OCI-LY1 (cell line): Measurements from ENCODE around the gene FBXL17.

Source experiments
- H2AFZ ChIP-seq: fragments of 200-600 bp; sonication (generic), shearing (Covaris generic); 2 replicates; pipeline ENCODE4 v1.6.0; 2014; ENCODE audit warnings: antibody characterized with exemption, mild to moderate bottlenecking, low read length
- H3F3A ChIP-seq: fragments of 200-600 bp; sonication (generic), shearing (Covaris generic); 2 replicates; pipeline ENCODE4 v1.6.0; 2014; ENCODE audit warnings: mild to moderate bottlenecking, antibody characterized with exemption, low read length, moderate library complexity; ENCODE audit not compliant: insufficient read depth
- H3K27ac ChIP-seq: fragments of 200-600 bp; sonication (generic); 2 replicates; pipeline ENCODE4 v1.5.1; 2014; ENCODE audit warnings: low read length, mixed run types, mild to moderate bottlenecking, low read depth; ENCODE audit not compliant: poor library complexity, severe bottlenecking
- H3K27me3 ChIP-seq: fragments of 200-600 bp; sonication (generic); 2 replicates; pipeline ENCODE4 v1.6.0; 2014; ENCODE audit warnings: antibody characterized with exemption, mild to moderate bottlenecking, low read length, moderate library complexity; ENCODE audit not compliant: insufficient read depth
- H3K36me3 ChIP-seq: fragments of 200-600 bp; sonication (generic); 2 replicates; pipeline ENCODE4 v1.6.1; 2014; ENCODE audit warnings: mild to moderate bottlenecking, antibody characterized with exemption, low read length, moderate library complexity, mixed read lengths; ENCODE audit not compliant: insufficient read depth
- H3K4me1 ChIP-seq: fragments of 200-600 bp; sonication (generic); 2 replicates; pipeline ENCODE4 v1.5.1; 2014; ENCODE audit warnings: mild to moderate bottlenecking, low read length, moderate library complexity; ENCODE audit not compliant: insufficient read depth, severe bottlenecking
- H3K4me2 ChIP-seq: fragments of 200-600 bp; sonication (generic), shearing (Covaris generic); 2 replicates; pipeline ENCODE4 v1.6.1; 2014; ENCODE audit warnings: low read length
- H3K4me3 ChIP-seq: fragments of 200-600 bp; sonication (generic); 2 replicates; pipeline ENCODE4 v1.5.1; 2014; ENCODE audit warnings: low read length, low read depth, mild to moderate bottlenecking, mixed read lengths; ENCODE audit not compliant: poor library complexity, severe bottlenecking
- H3K79me2 ChIP-seq: fragments of 200-600 bp; shearing (Covaris generic); 2 replicates; pipeline ENCODE4 v1.6.1; 2016; ENCODE audit warnings: mixed run types, low read length, mixed read lengths; ENCODE audit not compliant: insufficient read depth
- H3K9ac ChIP-seq: fragments of 200-600 bp; sonication (generic), shearing (Covaris generic); 2 replicates; pipeline ENCODE4 v1.6.1; 2014; ENCODE audit warnings: mild to moderate bottlenecking, low read length, mixed read lengths
- H3K9me2 ChIP-seq: fragments of 200-600 bp; sonication (generic), shearing (Covaris generic); 2 replicates; pipeline ENCODE4 v1.6.1; 2014; ENCODE audit warnings: low read depth, mild to moderate bottlenecking, low read length, mixed read lengths
- H3K9me3 ChIP-seq: fragments of 200-600 bp; shearing (Covaris generic); 2 replicates; pipeline ENCODE4 v1.6.1; 2014; ENCODE audit warnings: low read length, mixed read lengths
- H4K20me1 ChIP-seq: fragments of 200-600 bp; sonication (generic), shearing (Covaris generic); 2 replicates; pipeline ENCODE4 v1.6.0; 2016; ENCODE audit warnings: mild to moderate bottlenecking, low read length; ENCODE audit not compliant: insufficient read depth
- EZH2 ChIP-seq: fragments of 200-600 bp; sonication (generic), shearing (Covaris generic); IDR thresholded peaks from 2 replicates; pipeline ENCODE4 v1.8.0; 2017; ENCODE audit warnings: borderline replicate concordance, mixed run types, mild to moderate bottlenecking, antibody characterized with exemption, low read length, moderate library complexity, mixed read lengths
- TF ChIP-seq, protein P1 (sequence below): fragments of 200-600 bp; sonication (generic), shearing (Covaris generic); IDR thresholded peaks from 2 replicates; pipeline ENCODE4 v1.5.1; 2017; ENCODE audit warnings: mild to moderate bottlenecking, antibody characterized with exemption, low read length, moderate library complexity, mixed read lengths

The FBXL17 gene

DNA sequence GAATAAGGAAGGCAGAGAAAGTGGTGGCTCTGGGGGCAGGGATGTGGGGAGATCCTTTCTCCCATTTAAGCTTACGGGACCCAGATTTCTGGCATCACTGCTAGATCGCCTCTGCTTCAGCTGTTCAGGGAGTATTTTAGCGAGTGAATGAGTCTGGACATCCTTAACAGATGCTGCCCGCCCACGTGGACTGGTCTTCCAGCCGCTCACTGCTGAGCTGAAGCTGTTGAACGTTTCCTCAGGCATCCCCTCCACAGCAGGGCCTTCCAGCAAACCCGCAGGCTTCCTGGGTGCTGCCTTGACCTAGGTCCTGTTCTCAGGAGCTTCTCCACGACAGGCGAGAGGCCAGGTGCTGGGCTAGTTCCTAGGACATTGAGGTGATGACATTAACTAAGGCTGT is 566.8 kb downstream of the FBXL17 start:
- Histone ChIP-seq H3K79me2 (no peaks in the 10 kb centered on the region), H2AFZ (no peak overlapping the region), H3K36me3 (no peaks in the 10 kb centered on the region), H4K20me1 (no peaks in the 10 kb centered on the region), H3K9me2 (no peaks in the 10 kb centered on the region), H3K4me1 (peaks cover 17% of the 10 kb centered on the region), H3K27me3 (no peaks in the 10 kb centered on the region), H3K9ac (no peak overlapping the region), H3K4me3 (no peak overlapping the region), H3K9me3 (no peaks in the 10 kb centered on the region), H3K4me2 (no peak overlapping the region), H3K27ac (no peak overlapping the region), H3F3A (no peaks in the 10 kb centered on the region)
- TF ChIP-seq, protein P1, sequence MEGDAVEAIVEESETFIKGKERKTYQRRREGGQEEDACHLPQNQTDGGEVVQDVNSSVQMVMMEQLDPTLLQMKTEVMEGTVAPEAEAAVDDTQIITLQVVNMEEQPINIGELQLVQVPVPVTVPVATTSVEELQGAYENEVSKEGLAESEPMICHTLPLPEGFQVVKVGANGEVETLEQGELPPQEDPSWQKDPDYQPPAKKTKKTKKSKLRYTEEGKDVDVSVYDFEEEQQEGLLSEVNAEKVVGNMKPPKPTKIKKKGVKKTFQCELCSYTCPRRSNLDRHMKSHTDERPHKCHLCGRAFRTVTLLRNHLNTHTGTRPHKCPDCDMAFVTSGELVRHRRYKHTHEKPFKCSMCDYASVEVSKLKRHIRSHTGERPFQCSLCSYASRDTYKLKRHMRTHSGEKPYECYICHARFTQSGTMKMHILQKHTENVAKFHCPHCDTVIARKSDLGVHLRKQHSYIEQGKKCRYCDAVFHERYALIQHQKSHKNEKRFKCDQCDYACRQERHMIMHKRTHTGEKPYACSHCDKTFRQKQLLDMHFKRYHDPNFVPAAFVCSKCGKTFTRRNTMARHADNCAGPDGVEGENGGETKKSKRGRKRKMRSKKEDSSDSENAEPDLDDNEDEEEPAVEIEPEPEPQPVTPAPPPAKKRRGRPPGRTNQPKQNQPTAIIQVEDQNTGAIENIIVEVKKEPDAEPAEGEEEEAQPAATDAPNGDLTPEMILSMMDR: no peak
- no peak for TF ChIP-seq EZH2

DNA sequence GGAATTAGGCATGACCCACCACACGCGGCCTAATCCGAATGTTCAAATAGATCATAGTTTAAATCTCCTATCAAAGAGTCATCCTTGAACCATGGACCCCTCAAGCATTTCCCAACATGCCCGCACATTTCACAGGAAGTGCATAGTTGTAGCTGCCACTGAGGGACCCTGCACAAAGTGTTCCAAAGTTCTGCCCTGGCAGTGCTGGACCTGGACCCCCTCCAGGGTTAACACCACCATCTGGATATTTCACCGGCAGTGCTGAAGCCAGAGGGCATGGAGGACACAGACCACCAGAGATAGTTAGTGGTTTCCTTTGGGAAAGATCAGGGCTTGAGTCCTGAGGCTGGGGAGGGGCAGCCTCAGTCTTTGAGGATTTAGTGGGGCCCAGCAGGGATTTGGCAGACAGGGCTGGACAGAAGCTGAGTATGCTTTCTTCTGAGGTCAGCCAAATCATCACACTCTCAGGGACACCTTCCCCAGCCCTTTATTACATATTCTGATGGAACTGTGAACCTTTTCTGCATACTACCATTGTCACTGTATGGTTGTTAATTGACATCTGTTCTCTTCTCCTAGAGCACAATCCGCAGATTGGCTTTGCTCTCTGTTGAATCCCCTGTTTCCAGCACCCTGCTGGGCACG is 567.6 kb downstream of the FBXL17 start:
- Histone ChIP-seq H4K20me1 (no peaks in the 10 kb centered on the region), H3K79me2 (no peaks in the 10 kb centered on the region), H3K4me1 (peaks cover 17% of the 10 kb centered on the region), H3K4me2 (no peak overlapping the region), H3K27me3 (no peaks in the 10 kb centered on the region), H3K36me3 (no peaks in the 10 kb centered on the region), H3K4me3 (no peak overlapping the region), H3K9me3 (no peaks in the 10 kb centered on the region), H3K9me2 (no peaks in the 10 kb centered on the region), H3K9ac (no peak overlapping the region), H2AFZ (no peak overlapping the region), H3F3A (no peaks in the 10 kb centered on the region), H3K27ac (no peak overlapping the region)
- TF ChIP-seq EZH2: no peak
- TF ChIP-seq, protein P1: no peak

DNA sequence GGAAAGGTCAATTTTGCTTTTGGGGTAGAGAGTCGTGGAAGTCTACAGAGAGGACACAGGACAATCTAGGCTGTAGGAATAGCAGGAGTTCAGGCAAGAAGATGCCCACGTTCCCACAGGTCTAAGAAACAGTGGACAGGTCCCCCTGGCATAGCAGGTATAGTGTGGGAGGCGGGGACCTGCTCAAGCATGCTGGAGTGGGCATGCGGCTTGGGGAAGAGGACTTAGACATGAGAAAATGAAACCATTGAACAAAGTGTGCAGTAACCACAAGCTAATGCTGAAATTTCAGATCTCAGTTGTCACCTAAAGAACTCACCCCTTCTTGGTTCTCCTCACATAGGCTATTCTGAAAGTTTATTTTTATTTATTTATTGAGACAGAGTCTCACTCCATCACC is 568.3 kb downstream of the FBXL17 start:
- H3K4me2 ChIP-seq: no peak overlapping the region
- H3K4me1 ChIP-seq: peaks cover 22% of the 10 kb centered on the region
- H3K27me3 ChIP-seq: no peaks in the 10 kb centered on the region
- H3K4me3 ChIP-seq: no peak overlapping the region
- H2AFZ ChIP-seq: no peak overlapping the region
- no peaks in the 10 kb centered on the region for H3K79me2 ChIP-seq
- no peaks in the 10 kb centered on the region for H4K20me1 ChIP-seq
- no peak overlapping the region for H3K27ac ChIP-seq
- H3K9me3 ChIP-seq: no peaks in the 10 kb centered on the region
- H3K36me3 ChIP-seq: no peaks in the 10 kb centered on the region
- no peaks in the 10 kb centered on the region for H3F3A ChIP-seq
- TF ChIP-seq, protein P1: no peak
- no peak for TF ChIP-seq EZH2
- H3K9ac ChIP-seq: no peak overlapping the region
- no peaks in the 10 kb centered on the region for H3K9me2 ChIP-seq
